ENCODE results near the gene ARAP3.

- TF ChIP-seq CTCF (IDR thresholded peaks at IDR 0.05; ENCODE audit: low read depth, low read length) (no peak), EZH2phosphoT487 (IDR thresholded peaks at IDR 0.05; ENCODE audit: low read depth) (no peak)
Observed at GRCh38 chr5:141668601-141669265, 13.3 kb downstream of the ARAP3 start.
